Neural progenitor cell (in vitro differentiated cells): ENCODE measurements around the gene DRGX. TPM values are rescaled to one million over a fixed set of nuclear protein-coding genes. Genes with fewer than 3 reads are reported as not detected.

Experiments
- DNase-seq: peaks from one replicate; pipeline ENCODE4 v3.0.0-alpha.2; 2016; ENCODE audit warnings: low spot score
- H2AFZ ChIP-seq: fragments of 200-600 bp; sonication (generic); replicated peaks from 2 replicates; pipeline ENCODE4 v1.6.1; 2016; ENCODE audit warnings: antibody characterized with exemption
- H3F3A ChIP-seq: fragments of 200-600 bp; sonication (generic); 2 replicates; pipeline ENCODE4 v1.6.1; 2016; ENCODE audit warnings: antibody characterized with exemption, low read depth
- H3K27ac ChIP-seq: fragments of 200-600 bp; sonication (generic); 2 replicates; pipeline ENCODE4 v1.5.1; 2016; ENCODE audit warnings: mild to moderate bottlenecking
- H3K27me3 ChIP-seq: fragments of 200-600 bp; sonication (generic); 2 replicates; pipeline ENCODE4 v1.6.1; 2016; ENCODE audit warnings: mild to moderate bottlenecking, moderate library complexity
- H3K36me3 ChIP-seq: fragments of 200-600 bp; sonication (generic); 2 replicates; pipeline ENCODE4 v1.5.1; 2016
- H3K4me1 ChIP-seq: fragments of 200-600 bp; sonication (generic); 2 replicates; pipeline ENCODE4 v1.6.1; 2016; ENCODE audit warnings: mixed run types
- H3K4me2 ChIP-seq: fragments of 200-600 bp; sonication (generic); 2 replicates; pipeline ENCODE4 v1.6.1; 2016
- H3K4me3 ChIP-seq: fragments of 200-600 bp; sonication (generic); 2 replicates; pipeline ENCODE4 v1.5.1; 2016
- H3K79me2 ChIP-seq: fragments of 200-600 bp; sonication (generic); 2 replicates; pipeline ENCODE4 v1.6.1; 2016; ENCODE audit warnings: low read depth
- H3K9ac ChIP-seq: fragments of 200-600 bp; sonication (generic); 2 replicates; pipeline ENCODE4 v1.6.1; 2016
- H3K9me3 ChIP-seq: fragments of 200-600 bp; sonication (generic); 2 replicates; pipeline ENCODE4 v1.5.1; 2016; ENCODE audit warnings: low read depth
- H4K20me1 ChIP-seq: fragments of 200-600 bp; sonication (generic); 2 replicates; pipeline ENCODE4 v1.6.1; 2016; ENCODE audit warnings: low read depth
- H3K27ac Mint-ChIP-seq: 3 replicates; pipeline ENCODE4 v1.8.0; 2021; ENCODE audit warnings: mixed read lengths
- H3K27me3 Mint-ChIP-seq: 2 replicates; pipeline ENCODE4 v1.8.0; 2022; ENCODE audit warnings: low read depth, mild to moderate bottlenecking, inconsistent platforms, moderate library complexity, mixed read lengths; ENCODE audit not compliant: insufficient read depth
- H3K36me3 Mint-ChIP-seq: 3 replicates; pipeline ENCODE4 v1.8.0; 2021; ENCODE audit warnings: mixed read lengths
- H3K4me1 Mint-ChIP-seq: 3 replicates; pipeline ENCODE4 v1.8.0; 2021; ENCODE audit warnings: mixed read lengths
- H3K4me3 Mint-ChIP-seq: 3 replicates; pipeline ENCODE4 v1.8.0; 2021; ENCODE audit warnings: mild to moderate bottlenecking, moderate library complexity, mixed read lengths
- H3K9me3 Mint-ChIP-seq: 3 replicates; pipeline ENCODE4 v1.8.0; 2020; ENCODE audit warnings: mixed read lengths
- EZH2 ChIP-seq: fragments of 200-600 bp; sonication (generic); IDR thresholded peaks from 2 replicates; pipeline ENCODE4 v1.6.1; 2017; ENCODE audit warnings: antibody characterized with exemption, mild to moderate bottlenecking, moderate library complexity
- EZH2phosphoT487 ChIP-seq: fragments of 200-600 bp; sonication (generic); IDR thresholded peaks from 2 replicates; pipeline ENCODE4 v1.6.1; 2017; ENCODE audit warnings: antibody characterized with exemption
- total RNA-seq: library from RNA; depleted of rRNA; stranded (reverse); fragments of >200 nt; gene quantifications from 2 replicates; pipeline ENCODE4 v1.2.3, GENCODE V29; 2015; ENCODE audit warnings: low replicate concordance
- TF ChIP-seq, protein P1 (sequence below): fragments of 200-600 bp; sonication (generic); IDR thresholded peaks from 2 replicates; pipeline ENCODE4 v1.5.1; 2017; ENCODE audit warnings: antibody characterized with exemption, mild to moderate bottlenecking

DRGX gene
- total RNA-seq, 1 donor from 2014 or later, result not detected

GRCh38 chr10:49373361-49373760 is 22.5 kb downstream of the DRGX start:
- no peaks in the 10 kb centered on the region for H3K9me3 ChIP-seq
- H3K79me2 ChIP-seq, result no peaks in the 10 kb centered on the region
- H3K4me3 ChIP-seq, result no peak overlapping the region
- Mint-ChIP-seq H3K27ac (no peak overlapping the region), H3K4me3 (no peak overlapping the region), H3K9me3 (no peaks in the 10 kb centered on the region), H3K27me3 (peaks cover 5% of the 10 kb centered on the region), H3K4me1 (no peaks in the 10 kb centered on the region), H3K36me3 (no peaks in the 10 kb centered on the region)
- no peak overlapping the region for H2AFZ ChIP-seq
- no peak overlapping the region for H3K9ac ChIP-seq
- H3K27me3 ChIP-seq, result no peaks in the 10 kb centered on the region
- no peaks in the 10 kb centered on the region for H4K20me1 ChIP-seq
- TF ChIP-seq EZH2phosphoT487 (no peak), EZH2 (no peak)
- TF ChIP-seq, protein P1, sequence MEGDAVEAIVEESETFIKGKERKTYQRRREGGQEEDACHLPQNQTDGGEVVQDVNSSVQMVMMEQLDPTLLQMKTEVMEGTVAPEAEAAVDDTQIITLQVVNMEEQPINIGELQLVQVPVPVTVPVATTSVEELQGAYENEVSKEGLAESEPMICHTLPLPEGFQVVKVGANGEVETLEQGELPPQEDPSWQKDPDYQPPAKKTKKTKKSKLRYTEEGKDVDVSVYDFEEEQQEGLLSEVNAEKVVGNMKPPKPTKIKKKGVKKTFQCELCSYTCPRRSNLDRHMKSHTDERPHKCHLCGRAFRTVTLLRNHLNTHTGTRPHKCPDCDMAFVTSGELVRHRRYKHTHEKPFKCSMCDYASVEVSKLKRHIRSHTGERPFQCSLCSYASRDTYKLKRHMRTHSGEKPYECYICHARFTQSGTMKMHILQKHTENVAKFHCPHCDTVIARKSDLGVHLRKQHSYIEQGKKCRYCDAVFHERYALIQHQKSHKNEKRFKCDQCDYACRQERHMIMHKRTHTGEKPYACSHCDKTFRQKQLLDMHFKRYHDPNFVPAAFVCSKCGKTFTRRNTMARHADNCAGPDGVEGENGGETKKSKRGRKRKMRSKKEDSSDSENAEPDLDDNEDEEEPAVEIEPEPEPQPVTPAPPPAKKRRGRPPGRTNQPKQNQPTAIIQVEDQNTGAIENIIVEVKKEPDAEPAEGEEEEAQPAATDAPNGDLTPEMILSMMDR, result no peak
- H3K4me2 ChIP-seq, result no peak overlapping the region
- no peak for DNase-seq
- no peaks in the 10 kb centered on the region for H3K36me3 ChIP-seq
- no peaks in the 10 kb centered on the region for H3K4me1 ChIP-seq
- H3F3A ChIP-seq, result no peaks in the 10 kb centered on the region
- H3K27ac ChIP-seq, result no peak overlapping the region

DNA sequence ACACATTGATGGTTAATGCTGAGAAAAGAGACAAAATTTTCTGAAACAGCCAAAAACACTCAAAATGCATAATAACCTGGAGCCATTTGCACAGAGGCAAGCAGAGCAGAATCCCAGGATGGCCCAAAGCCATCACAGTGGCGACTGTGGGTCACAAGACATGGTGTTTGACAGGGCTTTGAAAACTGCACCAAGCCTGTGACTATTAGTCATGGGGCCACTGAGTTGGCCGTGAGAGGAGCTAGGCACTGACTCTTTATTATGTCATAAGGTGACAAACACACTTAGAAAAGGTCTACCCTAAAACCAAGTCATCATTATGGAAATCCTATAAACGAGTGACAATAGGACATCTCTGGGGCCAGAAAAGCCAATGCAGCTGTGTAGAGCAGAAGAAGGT is 23.9 kb downstream of the DRGX start:
- no peaks in the 10 kb centered on the region for H3K36me3 ChIP-seq
- H3K4me2 ChIP-seq, result no peak overlapping the region
- Mint-ChIP-seq H3K9me3 (no peaks in the 10 kb centered on the region), H3K4me1 (no peaks in the 10 kb centered on the region), H3K27ac (no peak overlapping the region), H3K36me3 (no peaks in the 10 kb centered on the region), H3K4me3 (no peak overlapping the region), H3K27me3 (peaks cover 3% of the 10 kb centered on the region)
- H3K9ac ChIP-seq, result no peak overlapping the region
- no peak overlapping the region for H3K27ac ChIP-seq
- H4K20me1 ChIP-seq, result no peaks in the 10 kb centered on the region
- H2AFZ ChIP-seq, result no peak overlapping the region
- TF ChIP-seq EZH2phosphoT487 (no peak), EZH2 (no peak)
- TF ChIP-seq, protein P1, result no peak
- no peaks in the 10 kb centered on the region for H3K79me2 ChIP-seq
- no peak overlapping the region for H3K4me3 ChIP-seq
- H3F3A ChIP-seq, result no peaks in the 10 kb centered on the region
- no peak for DNase-seq
- no peaks in the 10 kb centered on the region for H3K27me3 ChIP-seq
- no peaks in the 10 kb centered on the region for H3K9me3 ChIP-seq
- no peaks in the 10 kb centered on the region for H3K4me1 ChIP-seq

DNA sequence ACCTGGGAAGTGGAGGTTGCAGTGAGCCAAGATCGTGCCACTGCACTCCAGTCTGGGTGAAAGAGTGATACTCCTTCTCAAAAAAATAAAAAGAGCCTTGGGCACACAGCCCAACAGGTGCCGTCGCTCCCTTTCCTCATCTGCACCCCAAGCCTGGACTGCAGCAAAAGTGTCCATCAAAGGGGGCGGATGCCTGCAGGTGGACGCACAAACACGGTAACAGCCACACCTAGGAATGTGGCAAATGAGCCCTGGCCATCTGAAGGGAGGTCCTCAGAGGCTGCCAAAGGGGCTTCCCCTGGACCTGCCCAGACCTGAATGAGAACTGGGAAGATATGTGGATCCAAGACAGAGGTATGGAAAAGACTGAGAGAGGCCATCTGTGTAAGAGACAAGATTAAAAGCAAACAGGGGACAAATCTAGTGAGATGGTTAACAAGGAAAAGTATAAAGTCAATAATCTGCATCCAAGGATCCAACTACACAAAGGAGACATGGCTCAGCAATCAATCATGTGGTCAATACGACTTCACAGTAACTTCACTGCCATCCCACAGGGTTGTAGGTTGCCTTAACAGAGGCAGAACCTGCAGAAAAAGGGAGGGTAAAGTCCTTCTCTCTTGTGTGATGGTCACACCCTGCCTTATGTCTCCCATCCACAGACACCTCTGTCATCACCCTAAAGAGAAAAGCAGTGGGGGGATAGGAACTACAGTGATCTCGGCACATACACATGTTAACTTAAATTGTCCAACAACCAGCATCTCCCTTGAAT is 25.4 kb downstream of the DRGX start:
- Histone ChIP-seq H3F3A (no peaks in the 10 kb centered on the region), H3K27ac (no peak overlapping the region), H3K27me3 (no peaks in the 10 kb centered on the region), H3K36me3 (no peaks in the 10 kb centered on the region), H3K4me3 (no peak overlapping the region), H4K20me1 (no peaks in the 10 kb centered on the region), H3K4me1 (no peaks in the 10 kb centered on the region), H3K79me2 (no peaks in the 10 kb centered on the region), H3K9ac (no peak overlapping the region), H2AFZ (no peak overlapping the region), H3K4me2 (no peak overlapping the region), H3K9me3 (no peaks in the 10 kb centered on the region)
- Mint-ChIP-seq H3K4me1 (no peaks in the 10 kb centered on the region), H3K27me3 (peaks cover 2% of the 10 kb centered on the region), H3K9me3 (no peaks in the 10 kb centered on the region), H3K36me3 (no peaks in the 10 kb centered on the region), H3K4me3 (no peak overlapping the region), H3K27ac (no peak overlapping the region)
- TF ChIP-seq, protein P1, result no peak
- TF ChIP-seq EZH2 (no peak), EZH2phosphoT487 (no peak)
- no peak for DNase-seq
